ENCODE data around the gene REV1. TPM values are rescaled to one million over a fixed set of nuclear protein-coding genes. Genes with fewer than 3 reads are reported as not detected.

Gene REV1
- total and polyA plus RNA-seq, 4 donors = 13.7 to 165 (median 34.5) TPM

GRCh38 chr2:99512181-99512591 is 22.4 kb upstream of the REV1 start:
- DNase-seq (peak in 2 of 3 donors; percentile 41 to 72), ATAC-seq (ENCODE audit: insufficient read depth, low FRiP score) (no peak)
- Histone ChIP-seq H3K36me3 (ENCODE audit: control insufficient read depth in 4 of 4, insufficient read depth in 4 of 4, low read length in 4 of 4) (no peaks in the 10 kb centered on the region), H3K9me3 (ENCODE audit: control insufficient read depth in 4 of 4, insufficient read depth in 3 of 4, low read length in 3 of 4) (no peaks in the 10 kb centered on the region), H3K27ac (ENCODE audit: low read depth in 1 of 2, low read length in 1 of 2) (no peak overlapping the region), H3K27me3 (ENCODE audit: control insufficient read depth in 3 of 3, insufficient read depth in 3 of 3, low read length in 2 of 3) (no peaks in the 10 kb centered on the region), H3K4me1 (ENCODE audit: control insufficient read depth in 5 of 5, insufficient read depth in 5 of 5, low read length in 5 of 5) (peaks cover 0 to 27% (median 4%) of the 10 kb centered on the region in 5 donors), H3K9ac (ENCODE audit: insufficient read depth in 1 of 2, low read length in 2 of 2) (no peak overlapping the region), H3K4me3 (no peak overlapping the region)
- TF ChIP-seq CTCF (IDR thresholded peaks at IDR 0.05; ENCODE audit: control extremely low read depth, extremely low read depth) = no peak
- WGBS, 2 donors = 64 to 83% methylated on average over 1 of the region's 1 CpG

GRCh38 chr2:99509387-99509786 is 19.6 kb upstream of the REV1 start:
- WGBS, 2 donors = 75 to 85% methylated on average over 4 of the region's 4 CpGs
- DNase-seq (peak; percentile 17 to 93 (median 86)), ATAC-seq (ENCODE audit: insufficient read depth, low FRiP score) (no peak)
- Histone ChIP-seq H3K36me3 (ENCODE audit: control insufficient read depth in 4 of 4, insufficient read depth in 4 of 4, low read length in 4 of 4) (no peaks in the 10 kb centered on the region), H3K9ac (ENCODE audit: insufficient read depth in 1 of 2, low read length in 2 of 2) (no peak overlapping the region), H3K27me3 (ENCODE audit: control insufficient read depth in 3 of 3, insufficient read depth in 3 of 3, low read length in 2 of 3) (no peaks in the 10 kb centered on the region), H3K4me1 (ENCODE audit: control insufficient read depth in 5 of 5, insufficient read depth in 5 of 5, low read length in 5 of 5) (peaks cover 0 to 24% (median 4%) of the 10 kb centered on the region in 5 donors), H3K4me3 (no peak overlapping the region), H3K27ac (ENCODE audit: low read depth in 1 of 2, low read length in 1 of 2) (no peak overlapping the region), H3K9me3 (ENCODE audit: control insufficient read depth in 4 of 4, insufficient read depth in 3 of 4, low read length in 3 of 4) (no peaks in the 10 kb centered on the region)
- no peak for TF ChIP-seq CTCF (IDR thresholded peaks at IDR 0.05; ENCODE audit: control extremely low read depth, extremely low read depth)

- Histone ChIP-seq H3K9me3 (ENCODE audit: control insufficient read depth in 4 of 4, insufficient read depth in 3 of 4, low read length in 3 of 4) (no peaks in the 10 kb centered on the region), H3K4me1 (ENCODE audit: control insufficient read depth in 5 of 5, insufficient read depth in 5 of 5, low read length in 5 of 5) (peaks cover 0 to 23% (median 4%) of the 10 kb centered on the region in 5 donors), H3K27ac (ENCODE audit: low read depth in 1 of 2, low read length in 1 of 2) (peak overlapping the region in 1 of 2 donors; percentile 26), H3K36me3 (ENCODE audit: control insufficient read depth in 4 of 4, insufficient read depth in 4 of 4, low read length in 4 of 4) (no peaks in the 10 kb centered on the region), H3K4me3 (no peak overlapping the region), H3K9ac (ENCODE audit: insufficient read depth in 1 of 2, low read length in 2 of 2) (no peak overlapping the region), H3K27me3 (ENCODE audit: control insufficient read depth in 3 of 3, insufficient read depth in 3 of 3, low read length in 2 of 3) (no peaks in the 10 kb centered on the region)
- ATAC-seq (ENCODE audit: insufficient read depth, low FRiP score) = peak; percentile 60
- WGBS, 2 donors = 69 to 85% methylated on average over 7 of the region's 7 CpGs
- no peak for TF ChIP-seq CTCF (IDR thresholded peaks at IDR 0.05; ENCODE audit: control extremely low read depth, extremely low read depth)
- DNase-seq = peak; percentile 28 to 83 (median 58)
Observed at GRCh38 chr2:99507937-99508818, 18.4 kb upstream of the REV1 start.

Measured in lung (tissue), 12 donors.